Dedifferentiated amniotic fluid mesenchymal stem cell (primary cell): ENCODE measurements around the gene MICALL1.
A peak's percentile ranks its signal among the peaks of the same experiment; 100 is the strongest.

Source experiments
- DNase-seq: peaks from one replicate; pipeline ENCODE4 v3.0.0-alpha.2; 2016; ENCODE audit errors: extremely low spot score

The MICALL1 gene, protein sequence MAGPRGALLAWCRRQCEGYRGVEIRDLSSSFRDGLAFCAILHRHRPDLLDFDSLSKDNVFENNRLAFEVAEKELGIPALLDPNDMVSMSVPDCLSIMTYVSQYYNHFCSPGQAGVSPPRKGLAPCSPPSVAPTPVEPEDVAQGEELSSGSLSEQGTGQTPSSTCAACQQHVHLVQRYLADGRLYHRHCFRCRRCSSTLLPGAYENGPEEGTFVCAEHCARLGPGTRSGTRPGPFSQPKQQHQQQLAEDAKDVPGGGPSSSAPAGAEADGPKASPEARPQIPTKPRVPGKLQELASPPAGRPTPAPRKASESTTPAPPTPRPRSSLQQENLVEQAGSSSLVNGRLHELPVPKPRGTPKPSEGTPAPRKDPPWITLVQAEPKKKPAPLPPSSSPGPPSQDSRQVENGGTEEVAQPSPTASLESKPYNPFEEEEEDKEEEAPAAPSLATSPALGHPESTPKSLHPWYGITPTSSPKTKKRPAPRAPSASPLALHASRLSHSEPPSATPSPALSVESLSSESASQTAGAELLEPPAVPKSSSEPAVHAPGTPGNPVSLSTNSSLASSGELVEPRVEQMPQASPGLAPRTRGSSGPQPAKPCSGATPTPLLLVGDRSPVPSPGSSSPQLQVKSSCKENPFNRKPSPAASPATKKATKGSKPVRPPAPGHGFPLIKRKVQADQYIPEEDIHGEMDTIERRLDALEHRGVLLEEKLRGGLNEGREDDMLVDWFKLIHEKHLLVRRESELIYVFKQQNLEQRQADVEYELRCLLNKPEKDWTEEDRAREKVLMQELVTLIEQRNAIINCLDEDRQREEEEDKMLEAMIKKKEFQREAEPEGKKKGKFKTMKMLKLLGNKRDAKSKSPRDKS

DNA sequence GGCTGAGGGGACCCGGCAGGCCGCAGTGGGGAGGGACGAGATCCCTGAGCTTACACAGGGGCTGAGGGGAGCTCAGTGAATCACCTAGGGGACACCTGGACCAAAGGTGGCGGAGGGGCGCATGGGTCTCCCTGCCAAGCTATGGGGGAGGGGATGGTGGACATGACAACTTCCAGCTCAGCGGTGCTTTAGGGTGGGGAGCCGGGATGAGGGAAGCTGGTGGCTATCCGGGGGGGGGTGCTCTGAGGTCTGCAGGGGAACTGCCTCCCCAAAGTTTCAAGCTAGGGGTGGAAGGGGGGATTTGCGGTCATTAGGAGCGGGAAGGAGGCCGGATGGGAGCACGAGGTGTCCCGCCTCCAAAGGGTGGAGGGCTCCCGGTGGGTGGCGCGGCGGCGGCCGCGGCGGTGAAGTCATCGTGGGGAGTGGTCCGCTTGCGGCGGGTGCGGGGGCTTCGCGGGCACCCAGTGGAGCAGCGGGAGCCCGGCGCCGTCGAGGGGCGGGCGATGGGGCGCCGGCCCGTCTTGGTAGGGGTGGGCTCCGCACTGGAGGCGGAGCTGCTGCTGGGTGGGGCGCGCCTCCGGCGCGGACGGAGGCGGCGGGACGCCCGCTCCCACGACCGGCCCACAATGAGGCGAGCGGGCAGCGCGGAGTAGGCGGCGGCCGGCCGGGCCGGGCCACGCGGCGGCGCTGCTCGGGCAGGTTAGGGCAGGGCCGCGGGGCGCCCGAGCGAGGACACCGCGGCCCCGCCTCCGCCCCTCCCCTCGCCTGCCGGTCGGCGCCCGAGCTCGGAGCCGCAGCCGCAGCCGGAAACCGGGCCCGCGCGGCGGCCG is at the start of gene MICALL1:
TSS of gene MICALL1 (plus strand) at position 764 of the 830 bp plus-strand sequence. CDS start 126 bp downstream, outside the sequence.
- peak; percentile 30 for DNase-seq

DNA sequence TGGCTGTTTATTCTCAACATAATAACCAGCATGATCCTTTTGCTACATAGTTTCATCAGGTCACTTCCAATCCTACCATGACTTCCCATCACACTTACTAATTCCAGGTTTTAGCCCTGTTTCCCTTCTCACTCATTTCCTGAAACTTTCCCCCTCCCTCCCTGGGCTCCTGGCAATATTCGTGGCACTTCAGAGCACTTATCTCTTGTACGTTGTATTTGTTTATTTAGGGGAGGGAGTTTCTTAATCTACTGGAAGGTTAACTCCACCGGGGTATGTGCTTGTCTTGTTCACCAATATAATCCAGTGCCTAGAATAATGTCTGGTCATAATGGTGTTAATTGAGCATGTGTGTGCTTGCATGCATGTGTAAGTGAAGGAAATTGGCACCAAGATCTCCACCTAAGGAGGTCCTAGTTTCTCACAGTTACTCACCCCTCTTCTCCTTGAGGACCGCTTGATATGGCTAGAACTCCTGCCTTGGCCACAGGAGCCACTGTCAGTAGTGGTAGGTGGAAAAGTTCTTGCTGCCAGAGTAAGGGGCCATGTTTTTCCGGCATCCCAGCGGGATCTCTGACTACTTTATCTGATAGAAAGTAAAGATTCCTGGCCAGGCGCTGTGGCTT is 45.2 kb upstream of the MICALL1 start:
- no peak for DNase-seq

DNA sequence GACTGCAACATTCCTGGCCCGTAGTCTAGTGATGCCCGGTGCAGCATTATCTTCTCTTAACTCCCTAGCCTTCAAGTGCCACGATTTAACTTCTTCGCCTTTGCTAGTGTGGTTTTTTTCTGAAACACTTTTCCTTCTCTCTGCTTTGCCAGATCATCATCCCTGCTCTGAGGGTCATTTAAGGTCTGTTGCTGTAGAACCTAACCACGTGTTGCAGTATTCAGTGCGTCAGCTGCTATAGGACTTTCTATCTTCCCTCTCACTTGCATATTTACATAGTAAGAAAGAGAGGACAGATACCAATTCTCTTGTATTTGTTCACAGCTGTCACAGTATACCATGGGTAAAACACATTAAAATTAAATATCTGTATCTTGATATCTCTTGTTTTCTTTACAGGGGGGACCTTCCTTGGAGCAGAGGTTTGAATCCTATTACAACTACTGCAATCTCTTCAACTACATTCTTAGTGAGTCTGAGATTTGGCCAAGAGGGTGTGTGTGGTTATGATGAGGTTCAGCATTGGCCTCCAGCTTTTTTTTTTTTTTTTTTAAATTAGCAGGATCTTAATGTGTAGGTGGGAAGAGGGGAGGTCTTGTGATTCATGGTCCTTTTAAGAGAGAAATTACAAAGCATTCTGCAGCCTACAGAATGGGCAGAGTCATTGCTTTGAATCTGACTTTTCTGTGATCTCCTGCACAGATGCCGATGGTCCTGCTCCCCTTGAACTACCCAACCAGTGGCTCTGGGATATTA is 43.3 kb upstream of the MICALL1 start:
- DNase-seq: no peak

DNA sequence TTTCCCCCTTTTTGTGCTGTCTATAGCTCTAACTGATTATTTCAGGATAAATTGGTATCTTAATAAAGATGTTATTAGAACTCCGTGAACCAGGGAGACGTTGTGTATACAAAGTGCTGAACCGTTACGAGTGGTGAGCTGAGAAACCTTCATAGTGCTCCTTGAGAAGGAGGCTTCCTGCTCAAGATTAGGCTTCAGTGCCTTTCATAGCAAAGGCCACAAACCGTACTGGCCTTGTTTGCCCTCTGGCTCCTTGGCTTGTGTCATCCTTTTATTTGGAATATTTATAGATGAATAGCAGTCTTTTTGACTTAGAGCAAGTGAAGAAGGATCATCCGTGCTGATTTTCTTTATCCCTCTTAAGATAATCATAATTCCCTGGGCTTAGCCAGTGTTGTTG is 40.6 kb upstream of the MICALL1 start:
- DNase-seq: no peak

DNA sequence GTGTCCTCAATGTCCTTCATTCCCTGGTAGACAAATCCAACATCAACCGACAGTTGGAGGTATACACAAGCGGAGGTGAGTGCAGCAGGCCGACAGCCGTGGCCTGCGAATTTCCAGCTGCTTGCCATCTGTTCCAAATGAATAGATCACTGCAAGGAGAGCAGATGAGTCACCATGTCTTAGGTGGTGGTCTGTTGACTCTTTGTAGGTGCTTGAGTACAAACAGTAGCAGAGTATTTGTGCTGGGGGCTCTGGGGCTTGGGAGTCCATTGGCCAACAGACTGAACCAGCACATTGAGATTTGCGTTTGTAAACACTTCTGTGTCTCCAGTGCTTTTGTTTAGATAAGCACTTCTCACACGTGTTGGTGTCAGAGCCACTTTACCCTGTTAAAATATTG is 35.8 kb upstream of the MICALL1 start:
- no peak for DNase-seq

DNA sequence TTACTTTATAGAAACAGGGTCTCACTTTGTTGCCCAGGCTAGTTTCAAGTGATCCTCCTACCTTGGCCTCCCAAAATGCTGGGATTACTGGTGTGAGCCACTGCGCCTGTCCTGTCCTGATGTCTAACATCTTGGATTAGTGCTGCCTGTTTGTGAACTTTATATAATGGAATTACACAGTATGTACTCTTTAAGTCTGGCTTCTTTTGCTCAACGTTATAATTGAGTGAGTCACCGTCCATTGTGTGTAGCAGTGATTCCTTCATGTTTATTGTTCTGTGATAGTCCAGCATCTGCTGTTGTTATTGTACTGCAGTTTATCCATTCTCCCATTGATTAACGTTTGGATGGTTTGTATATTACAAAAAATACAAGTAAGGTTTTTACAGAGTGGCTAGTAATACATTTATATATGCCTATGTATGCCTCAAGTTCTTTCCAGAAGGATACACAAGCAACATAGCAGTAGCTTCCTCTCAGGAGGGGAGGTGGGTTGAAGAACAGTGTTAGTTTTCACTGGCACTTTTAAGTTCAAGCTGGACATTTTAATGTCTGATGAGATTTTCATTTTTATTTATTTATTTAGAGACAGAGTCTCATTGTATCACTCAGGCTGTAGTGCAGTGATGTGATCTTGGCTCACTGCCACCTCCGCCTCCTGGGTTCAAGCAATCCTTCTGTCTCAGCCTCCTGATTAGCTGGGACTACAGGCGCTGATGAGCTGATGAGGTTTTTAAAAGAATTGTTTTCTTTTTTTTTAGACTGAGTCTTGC is 25.2 kb upstream of the MICALL1 start:
- peak; percentile 44 for DNase-seq

DNA sequence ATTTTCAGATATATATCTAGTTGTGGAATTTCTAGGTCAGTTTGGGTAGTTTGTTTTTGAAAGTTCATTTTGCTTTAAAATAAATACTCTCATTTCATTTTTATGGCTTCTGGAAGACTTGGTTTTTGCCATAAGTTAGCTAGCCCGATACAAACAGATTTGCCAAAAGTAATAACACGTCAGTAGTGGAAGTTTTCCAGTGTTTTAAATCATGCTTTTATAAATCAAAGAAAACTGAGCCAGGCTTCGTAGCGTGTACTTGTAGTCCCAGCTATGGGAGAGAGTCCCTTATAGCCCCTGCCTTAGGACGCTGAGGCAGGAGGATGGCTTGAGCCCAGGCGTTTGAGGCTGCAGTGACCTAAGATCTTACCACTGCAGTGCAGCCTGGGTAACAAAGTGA is 21.7 kb upstream of the MICALL1 start:
- peak; percentile 41 for DNase-seq

DNA sequence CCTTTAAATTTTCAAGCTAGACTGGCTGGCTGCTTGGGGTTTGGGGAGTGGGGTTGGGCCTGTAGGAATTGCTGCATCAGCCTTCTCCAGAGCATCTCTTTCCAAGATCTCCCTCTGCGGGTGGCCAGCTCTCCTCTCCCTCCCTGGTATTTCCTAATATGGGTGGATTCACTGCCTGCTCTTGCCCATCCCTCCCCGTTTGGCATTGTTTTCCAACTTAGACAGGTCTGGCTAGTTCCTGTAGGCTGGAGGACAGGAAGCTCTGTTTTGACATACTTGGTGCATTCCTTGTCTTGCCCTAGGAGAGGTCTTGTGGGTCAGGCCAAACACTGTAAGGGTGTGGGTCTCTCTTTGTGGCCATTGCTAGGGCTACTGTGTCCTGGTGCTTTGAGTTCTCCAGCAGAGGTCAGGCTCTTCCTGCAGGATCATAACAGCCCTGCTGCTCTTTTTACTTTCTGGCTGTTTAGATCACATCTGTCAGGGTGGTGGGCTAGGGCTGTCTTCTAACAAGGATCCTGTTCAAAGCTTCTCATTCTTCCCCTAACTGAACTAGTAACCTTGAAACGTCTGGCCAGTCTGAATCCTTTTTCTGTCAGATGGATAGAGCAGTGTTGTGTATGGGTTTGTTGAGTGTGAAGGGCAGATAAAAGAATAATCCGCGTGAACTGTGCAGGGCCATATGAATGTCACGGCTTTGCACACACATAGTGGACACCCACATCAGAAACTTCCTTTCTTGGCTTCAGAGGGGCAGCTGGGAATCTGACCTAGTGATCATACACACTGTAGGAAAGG is 18.3 kb upstream of the MICALL1 start:
- peak; percentile 22 for DNase-seq

DNA sequence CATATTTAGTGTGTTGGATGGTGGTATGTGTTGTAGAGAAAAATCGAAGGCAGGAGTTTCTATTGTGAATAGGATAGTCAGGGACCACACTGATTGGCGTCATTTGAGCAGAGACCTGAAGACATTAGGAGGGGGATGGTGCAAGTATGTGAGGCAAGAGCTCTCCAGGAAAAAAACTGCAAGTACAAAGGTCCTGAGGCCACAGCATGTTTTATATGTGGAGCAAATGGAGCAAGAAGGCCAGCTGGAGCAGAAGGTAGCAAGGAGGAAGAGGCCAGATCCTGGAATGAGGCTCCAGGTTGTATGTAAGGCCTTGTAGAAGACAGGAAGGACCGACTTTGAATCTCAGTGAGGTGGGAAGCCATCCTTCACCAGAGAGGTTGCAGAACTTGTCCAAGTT is 14.2 kb upstream of the MICALL1 start:
- no peak for DNase-seq

DNA sequence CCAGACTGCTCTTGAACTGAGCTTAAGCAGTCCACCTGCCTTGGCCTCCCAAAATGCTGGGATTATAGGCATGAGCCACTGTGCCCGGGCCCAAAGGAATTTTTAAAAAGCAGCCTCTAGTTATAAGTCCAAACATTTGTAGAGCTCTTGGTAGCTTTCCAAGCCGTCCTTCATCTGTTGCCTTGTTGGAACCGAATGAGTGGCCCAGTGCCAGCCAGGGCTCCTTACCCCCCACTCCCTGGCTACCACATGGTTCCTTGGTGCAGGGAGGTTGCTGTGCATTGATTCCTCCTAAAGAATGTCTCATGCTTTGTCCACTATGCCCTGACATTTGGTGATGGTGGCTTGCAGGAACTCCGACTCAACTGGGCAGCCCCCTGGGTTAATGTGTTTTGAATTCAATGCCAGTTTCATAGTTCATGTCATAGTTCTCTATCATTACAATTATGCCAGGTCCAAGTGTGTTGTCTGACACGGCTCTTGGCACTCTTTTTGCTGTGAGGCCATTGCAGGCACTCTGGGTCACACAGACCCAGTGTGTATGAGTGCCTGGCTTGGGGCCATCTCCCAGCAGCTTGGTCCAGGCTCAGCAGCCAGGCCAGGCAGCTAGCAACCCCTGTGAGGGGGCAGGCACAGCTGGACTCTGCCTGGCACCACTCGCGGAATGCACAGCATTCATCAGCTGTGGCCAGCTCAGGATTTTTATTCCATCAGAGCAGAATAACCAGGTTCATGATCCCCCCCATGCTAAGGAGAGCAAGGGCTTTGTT is 13.3 kb upstream of the MICALL1 start:
- no peak for DNase-seq

DNA sequence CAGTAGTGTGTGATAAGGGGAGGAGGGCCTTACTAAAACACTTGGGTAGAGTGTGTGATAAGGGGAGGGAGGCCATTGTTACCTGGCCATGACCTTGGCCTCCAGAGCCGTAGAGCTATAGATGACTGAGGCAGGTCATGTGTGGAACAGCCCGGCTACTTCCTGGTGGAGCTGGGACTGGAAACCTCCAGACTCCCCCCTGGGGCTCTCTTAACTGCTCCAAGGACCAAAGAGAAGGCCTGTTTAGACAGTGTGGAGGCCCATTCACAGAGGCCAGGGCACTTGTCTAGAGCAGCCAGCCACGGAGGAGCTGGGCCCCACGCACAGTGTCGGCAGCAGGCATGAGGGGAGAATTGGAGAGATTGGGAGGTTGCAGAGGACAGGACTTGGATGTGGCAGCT is 12.5 kb upstream of the MICALL1 start:
- DNase-seq: no peak

DNA sequence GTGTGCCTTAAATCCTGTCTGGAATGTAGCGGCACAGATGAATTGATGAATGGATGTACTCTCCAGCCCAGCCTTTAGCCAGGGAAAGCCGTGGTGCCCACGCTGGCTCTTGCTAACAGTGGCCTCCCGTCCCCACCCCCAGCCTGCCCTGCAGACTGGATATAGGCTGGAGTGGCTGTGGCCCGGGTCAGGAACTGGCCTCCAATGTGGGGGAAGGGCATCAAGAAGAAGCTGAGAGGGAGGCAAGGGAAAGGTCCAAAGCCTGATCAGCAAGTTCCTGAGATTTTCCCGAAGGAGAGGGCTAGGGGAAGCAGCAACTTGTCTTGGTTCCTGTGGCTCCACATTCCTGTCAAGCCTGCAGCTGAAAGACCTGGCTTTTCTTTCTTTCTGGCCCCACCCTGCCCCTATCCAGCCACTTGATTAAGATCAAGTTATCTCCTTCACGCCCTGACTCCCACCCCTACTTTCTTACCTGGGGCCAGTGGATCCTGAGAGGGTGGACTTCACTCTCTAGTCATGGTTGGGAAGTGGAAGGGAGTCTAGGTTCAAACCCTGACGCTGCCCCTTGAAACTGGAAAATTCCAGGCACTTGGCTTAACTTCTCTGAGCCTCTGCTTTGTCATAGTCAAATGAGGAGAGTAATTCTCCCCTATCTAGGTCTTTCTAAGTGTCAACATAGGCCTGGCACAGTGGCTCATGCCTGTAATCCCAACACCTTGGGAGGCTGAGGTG is 11.0 kb upstream of the MICALL1 start:
- DNase-seq: no peak

DNA sequence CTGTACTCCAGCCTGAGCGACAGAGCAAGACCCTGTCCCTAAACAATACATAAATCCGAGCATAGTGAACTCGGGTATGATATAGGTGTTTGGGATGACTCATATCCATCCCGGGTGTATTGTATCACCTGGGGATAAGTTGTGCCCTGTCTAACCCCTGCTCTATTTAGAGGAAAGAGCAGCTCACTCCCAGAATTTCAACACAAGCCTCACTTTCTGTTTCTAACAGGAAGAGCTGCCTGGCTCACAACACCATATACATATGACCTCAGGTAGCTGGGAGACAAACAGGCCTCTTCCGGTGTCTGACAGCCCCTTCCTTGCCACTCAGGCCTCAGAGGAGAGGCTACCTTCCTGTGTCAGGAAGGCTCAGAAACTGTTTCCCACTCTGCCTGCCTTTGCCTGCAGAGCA is 9.9 kb upstream of the MICALL1 start:
- DNase-seq: no peak

DNA sequence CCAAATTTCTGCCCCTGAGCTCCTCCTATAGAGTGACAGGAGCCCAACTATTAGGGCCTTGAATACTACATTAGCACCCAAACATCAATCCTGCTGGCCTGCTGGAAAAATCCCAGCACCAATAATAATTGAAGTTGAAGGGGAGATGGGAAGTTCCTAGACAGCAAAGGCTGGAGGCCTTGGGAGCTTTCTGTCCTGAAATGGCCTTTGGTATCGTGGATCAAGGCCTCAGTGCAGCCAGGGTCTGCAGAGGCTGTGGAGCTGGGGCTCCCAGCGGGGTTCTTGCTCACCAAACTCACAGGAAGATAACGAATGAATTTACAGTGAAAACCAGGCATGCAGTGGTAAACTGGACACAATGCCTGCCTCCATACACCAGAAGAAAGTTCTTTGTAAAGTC is 9.2 kb upstream of the MICALL1 start:
- DNase-seq: no peak

DNA sequence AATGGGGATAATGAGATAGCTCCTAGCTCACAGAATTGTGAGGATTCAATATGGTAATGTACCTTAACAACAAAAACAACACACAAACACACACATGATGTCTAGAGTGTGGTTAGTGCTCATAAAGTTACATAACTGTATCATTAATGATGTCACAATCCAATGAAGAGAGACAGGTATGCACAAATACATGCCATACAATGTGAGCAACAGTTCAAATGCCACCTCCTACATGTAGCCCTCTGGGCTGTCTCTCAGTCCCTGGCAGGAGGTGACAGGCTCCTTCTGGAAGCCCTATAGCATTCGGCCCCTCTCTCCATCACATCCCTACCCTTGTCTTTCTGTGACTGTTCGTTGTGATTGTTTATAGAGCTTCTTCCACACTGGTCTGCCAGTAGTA is 8.3 kb upstream of the MICALL1 start:
- DNase-seq: no peak

DNA sequence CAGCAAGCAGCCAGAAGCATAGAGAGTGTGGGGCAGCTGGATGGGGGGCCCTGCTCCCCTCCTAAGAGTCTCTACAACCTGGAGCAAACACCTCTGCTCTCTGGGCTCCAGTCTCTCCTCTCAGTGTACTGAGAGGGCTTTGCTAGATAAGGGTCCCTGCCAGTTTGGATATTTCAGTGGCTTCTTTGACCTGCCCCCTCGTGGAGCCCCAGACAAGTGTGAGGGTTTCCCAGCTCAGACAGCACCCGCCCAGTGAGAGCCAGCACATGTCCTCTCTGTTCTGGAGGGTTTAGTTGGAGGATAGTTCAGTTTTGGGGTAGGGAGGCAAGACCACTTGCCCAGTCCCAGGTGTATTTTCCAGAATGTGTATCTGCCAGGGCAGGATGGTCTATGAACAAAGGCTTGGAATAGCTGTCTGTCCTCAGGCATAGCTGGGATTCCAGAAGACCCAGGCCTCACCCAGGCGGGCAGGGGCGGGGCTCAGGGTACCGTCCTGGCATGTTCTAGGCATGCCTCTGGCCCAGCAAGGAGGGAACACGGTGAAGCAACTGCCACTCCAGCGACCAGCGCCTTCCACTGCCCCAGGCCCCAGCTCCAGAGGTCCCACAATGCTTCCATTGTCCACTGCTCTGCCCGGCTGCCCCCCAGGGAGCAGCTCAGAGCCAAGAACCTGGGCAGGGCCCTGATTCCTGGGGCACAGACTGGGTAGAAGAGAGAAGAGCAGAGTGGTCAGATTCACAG is 7.5 kb upstream of the MICALL1 start:
- no peak for DNase-seq
